ENCODE data around the gene IL22RA1.

Gene IL22RA1, protein sequence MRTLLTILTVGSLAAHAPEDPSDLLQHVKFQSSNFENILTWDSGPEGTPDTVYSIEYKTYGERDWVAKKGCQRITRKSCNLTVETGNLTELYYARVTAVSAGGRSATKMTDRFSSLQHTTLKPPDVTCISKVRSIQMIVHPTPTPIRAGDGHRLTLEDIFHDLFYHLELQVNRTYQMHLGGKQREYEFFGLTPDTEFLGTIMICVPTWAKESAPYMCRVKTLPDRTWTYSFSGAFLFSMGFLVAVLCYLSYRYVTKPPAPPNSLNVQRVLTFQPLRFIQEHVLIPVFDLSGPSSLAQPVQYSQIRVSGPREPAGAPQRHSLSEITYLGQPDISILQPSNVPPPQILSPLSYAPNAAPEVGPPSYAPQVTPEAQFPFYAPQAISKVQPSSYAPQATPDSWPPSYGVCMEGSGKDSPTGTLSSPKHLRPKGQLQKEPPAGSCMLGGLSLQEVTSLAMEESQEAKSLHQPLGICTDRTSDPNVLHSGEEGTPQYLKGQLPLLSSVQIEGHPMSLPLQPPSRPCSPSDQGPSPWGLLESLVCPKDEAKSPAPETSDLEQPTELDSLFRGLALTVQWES

DNA sequence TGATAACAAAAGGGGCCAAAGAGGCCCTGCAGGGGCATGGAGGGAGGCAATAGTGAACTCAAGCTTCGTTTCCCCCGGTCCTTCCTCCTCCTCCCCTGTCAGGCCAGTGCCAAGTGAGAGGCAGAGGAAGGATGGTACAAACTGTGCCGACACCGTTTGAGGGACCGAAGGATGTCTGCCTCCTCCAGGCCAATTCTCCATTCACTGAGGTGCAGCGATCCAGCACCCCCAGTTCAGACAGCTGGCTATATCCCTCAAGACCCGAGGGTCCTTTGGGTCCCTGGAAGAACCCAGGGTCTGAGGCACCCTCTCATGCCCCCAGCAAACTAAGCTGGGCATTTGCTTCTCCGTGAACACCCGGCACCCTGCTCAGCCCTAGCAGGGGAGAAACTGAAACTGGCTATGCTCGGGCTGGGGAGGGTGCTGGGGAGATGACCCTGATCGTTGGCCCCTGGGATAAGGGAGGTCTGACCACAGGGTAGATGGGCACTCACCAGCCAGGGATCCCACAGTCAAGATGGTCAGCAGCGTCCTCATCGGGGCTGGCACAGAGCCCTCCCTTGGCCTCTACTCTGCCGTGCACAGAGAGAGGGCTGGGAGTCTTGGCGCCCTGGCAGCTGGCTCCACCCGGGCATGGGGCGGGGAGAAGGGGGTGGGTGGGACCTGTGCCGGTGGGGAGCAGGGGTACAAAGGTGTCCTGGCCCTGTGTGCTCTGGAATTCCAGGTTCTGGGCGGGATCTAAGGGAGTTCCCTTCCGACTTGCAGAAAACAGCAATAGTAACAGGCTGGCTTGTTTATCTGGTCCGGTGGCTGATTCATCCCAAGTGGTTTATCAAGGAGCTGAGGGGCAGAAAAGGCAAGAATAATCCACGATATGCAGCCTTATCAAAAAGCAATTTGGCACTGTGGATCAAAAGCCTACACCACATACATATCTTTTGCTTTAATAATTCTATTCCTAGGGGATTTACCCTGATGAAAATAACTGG lies at the start of gene IL22RA1:
TSS of gene IL22RA1 (minus strand) at position 595 of the 989 bp plus-strand sequence. CDS start at position 537, 58 bp downstream.
- DNase-seq (ENCODE audit: insufficient read length, low spot score) (no peak), FAIRE-seq (no peak)
- TF ChIP-seq, protein P1, sequence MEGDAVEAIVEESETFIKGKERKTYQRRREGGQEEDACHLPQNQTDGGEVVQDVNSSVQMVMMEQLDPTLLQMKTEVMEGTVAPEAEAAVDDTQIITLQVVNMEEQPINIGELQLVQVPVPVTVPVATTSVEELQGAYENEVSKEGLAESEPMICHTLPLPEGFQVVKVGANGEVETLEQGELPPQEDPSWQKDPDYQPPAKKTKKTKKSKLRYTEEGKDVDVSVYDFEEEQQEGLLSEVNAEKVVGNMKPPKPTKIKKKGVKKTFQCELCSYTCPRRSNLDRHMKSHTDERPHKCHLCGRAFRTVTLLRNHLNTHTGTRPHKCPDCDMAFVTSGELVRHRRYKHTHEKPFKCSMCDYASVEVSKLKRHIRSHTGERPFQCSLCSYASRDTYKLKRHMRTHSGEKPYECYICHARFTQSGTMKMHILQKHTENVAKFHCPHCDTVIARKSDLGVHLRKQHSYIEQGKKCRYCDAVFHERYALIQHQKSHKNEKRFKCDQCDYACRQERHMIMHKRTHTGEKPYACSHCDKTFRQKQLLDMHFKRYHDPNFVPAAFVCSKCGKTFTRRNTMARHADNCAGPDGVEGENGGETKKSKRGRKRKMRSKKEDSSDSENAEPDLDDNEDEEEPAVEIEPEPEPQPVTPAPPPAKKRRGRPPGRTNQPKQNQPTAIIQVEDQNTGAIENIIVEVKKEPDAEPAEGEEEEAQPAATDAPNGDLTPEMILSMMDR (IDR thresholded peaks at IDR 0.05; ENCODE audit: insufficient read depth, missing control alignments): no peak

DNA sequence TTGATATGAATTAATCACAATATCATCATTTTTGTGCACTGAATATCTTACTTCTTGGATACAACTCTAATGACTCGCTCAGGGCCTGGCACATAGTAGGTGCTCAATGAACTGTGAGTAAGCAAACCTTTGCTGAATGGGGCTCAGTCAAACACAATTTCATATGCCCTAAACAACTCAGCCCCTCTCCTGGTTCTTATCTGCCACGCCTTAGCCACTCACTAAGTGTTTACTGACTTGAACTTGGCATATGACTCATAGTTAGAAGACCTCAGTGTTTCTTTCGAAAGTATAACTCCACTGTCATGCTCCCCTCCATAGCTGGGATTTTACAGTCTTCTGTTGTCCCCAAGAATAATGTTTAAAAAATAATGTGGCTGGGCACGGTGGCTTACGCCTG lies 48.9 kb upstream of the IL22RA1 start:
- DNase-seq (ENCODE audit: insufficient read length, low spot score): no peak
- TF ChIP-seq, protein P1 (IDR thresholded peaks at IDR 0.05; ENCODE audit: insufficient read depth, missing control alignments): no peak
- FAIRE-seq: no peak

DNA sequence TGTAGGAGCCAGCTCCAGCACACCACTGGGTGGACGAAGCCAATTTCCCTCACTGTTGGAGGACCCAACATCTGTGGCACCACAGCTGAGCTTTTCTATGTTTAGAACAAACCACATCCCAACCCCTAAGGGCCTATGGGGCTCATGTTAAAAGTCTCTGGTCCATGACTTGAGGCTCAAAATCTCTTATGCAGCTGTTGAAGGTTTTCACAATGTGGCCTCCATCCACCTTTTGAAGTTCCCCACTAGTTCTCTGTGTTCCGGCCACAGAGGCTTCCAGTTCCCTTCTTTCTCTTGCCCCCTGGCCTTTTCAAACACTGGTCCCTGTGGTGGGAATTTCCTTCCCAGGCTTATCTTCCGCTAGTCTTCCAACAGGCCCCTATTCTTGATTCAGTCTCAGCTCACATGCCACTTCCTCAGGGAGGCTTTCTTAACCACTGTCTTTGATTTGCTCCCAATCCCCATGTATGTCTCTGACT lies 48.1 kb upstream of the IL22RA1 start:
- DNase-seq (ENCODE audit: insufficient read length, low spot score) (no peak), FAIRE-seq (no peak)
- TF ChIP-seq, protein P1 (IDR thresholded peaks at IDR 0.05; ENCODE audit: insufficient read depth, missing control alignments): no peak

DNA sequence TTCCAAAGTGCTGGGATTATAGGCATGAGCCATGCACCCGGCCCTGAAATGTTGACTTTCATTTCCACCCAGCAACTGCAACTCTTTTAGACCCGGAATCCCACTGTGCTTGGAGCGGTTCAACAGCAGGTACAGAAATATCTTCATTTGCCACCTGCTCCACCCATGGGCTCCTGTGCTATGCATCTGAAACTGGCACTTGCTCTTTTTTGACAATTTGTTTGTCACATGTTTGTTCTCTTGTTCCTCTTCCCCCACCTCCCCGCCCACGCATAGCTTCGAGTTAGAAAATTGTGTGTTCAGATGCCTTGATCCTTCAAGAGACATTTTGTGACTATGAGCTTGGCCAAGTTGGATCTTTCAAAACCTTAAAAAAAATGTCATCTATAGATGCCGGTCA lies 46.6 kb upstream of the IL22RA1 start:
- FAIRE-seq: no peak
- TF ChIP-seq, protein P1 (IDR thresholded peaks at IDR 0.05; ENCODE audit: insufficient read depth, missing control alignments): no peak
- no peak for DNase-seq (ENCODE audit: insufficient read length, low spot score)

DNA sequence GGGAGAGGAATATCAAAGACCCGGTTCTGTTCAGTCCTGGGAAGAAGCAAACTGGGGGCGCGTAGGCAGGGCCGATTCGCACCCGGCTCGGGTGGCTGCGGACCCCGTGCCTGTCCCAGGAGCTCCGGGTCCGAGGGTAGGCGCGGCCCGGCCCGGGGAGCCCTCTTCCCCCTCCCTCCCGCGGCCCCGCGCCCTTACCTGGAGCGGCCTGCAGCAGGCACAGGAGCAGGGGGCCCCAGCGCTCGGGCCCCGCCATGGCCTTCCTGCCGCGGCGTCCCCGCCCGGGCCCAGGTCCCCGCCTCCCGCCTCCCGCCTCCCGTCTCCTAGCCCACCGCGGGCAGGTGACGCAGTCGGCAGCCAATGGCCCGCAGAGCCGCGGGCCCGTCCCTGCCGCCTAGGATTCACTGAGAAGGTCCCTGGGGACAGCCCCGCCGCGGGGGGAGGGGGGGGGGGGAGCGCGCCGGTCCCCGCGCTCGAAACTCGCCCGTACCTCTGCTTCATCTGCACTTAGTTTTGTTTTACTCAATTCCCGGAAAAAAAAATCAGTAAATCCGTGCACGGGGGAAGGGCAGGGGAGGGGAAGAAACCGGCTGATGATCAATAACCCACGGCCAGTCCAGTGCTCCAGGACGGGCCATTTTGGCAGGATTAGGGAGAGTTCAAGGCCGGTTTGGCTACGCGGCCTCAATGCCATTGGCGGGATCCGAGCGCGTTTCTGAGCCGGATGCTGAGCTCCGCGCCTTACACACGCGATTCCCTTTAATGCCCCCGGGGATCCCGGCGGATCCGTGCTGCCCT lies 44.3 kb upstream of the IL22RA1 start, which contains the start of gene IFNLR1:
TSS of gene IFNLR1 (minus strand) at position 297 of the 798 bp plus-strand sequence. CDS start at position 256, 41 bp downstream.
- FAIRE-seq (no peak), DNase-seq (ENCODE audit: insufficient read length, low spot score) (peak; percentile 70)
- TF ChIP-seq, protein P1 (IDR thresholded peaks at IDR 0.05; ENCODE audit: insufficient read depth, missing control alignments): no peak

DNA sequence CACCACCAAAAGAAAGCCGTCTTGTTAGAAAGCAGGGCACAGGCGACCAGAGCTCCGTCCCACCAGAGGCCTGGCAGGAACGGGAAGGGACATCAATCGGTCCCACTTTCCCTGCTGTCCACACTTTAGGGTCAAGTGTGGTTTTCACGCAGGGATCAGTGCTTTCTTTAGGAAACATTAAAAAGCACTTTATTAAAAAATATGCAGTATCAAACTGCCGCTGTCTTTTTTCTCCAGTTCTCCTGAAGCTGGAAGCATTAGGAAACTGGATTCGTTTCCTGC lies 43.7 kb upstream of the IL22RA1 start:
- FAIRE-seq (no peak), DNase-seq (ENCODE audit: insufficient read length, low spot score) (no peak)
- TF ChIP-seq, protein P1 (IDR thresholded peaks at IDR 0.05; ENCODE audit: insufficient read depth, missing control alignments): no peak

Measured in D721Med (cell line).